Measurements from ENCODE around the gene TUSC2.

The TUSC2 gene

GRCh38 chr3:50336452-50337174 lies 8.6 kb upstream of the TUSC2 start:
- DNase-seq (ENCODE audit: low read depth in 3 of 3) = peak in 1 of 3 experiments; percentile 40

DNA sequence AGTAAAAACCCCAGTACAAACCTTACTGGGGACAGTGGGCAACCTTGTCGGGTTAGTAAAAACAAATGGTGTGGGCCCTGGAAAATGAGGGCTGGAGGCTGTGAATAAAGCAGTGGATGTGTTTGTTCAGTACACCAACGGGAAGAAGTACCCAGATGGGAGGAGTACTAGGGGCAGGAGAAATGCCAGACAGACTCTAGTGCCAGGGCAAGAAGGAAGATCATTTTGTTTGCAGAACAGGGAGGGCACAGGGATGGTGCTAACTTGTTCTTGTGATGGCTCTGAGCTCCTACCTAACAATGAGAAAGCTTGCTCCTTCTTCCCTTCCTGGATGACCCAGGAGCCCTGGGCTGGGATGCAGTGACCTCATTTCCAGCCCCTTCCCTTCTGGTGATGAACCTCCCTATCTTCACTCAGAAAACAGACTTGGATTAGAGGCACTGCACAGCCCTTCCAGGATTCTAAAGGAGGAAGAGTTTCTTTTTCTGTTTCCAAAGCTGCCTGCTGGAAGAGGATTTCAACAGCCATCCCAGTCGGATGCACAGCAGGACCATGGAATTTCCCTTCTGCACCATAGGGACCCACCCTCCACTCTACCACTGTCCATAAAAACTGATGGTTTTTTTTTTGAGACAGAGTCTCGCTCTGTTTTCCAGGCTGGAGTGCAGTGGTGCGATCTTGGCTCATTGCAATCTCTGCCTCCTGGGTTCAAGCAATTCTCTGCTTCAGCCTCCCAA lies 6.5 kb upstream of the TUSC2 start:
- no peak for DNase-seq (ENCODE audit: low read depth in 3 of 3)

DNA sequence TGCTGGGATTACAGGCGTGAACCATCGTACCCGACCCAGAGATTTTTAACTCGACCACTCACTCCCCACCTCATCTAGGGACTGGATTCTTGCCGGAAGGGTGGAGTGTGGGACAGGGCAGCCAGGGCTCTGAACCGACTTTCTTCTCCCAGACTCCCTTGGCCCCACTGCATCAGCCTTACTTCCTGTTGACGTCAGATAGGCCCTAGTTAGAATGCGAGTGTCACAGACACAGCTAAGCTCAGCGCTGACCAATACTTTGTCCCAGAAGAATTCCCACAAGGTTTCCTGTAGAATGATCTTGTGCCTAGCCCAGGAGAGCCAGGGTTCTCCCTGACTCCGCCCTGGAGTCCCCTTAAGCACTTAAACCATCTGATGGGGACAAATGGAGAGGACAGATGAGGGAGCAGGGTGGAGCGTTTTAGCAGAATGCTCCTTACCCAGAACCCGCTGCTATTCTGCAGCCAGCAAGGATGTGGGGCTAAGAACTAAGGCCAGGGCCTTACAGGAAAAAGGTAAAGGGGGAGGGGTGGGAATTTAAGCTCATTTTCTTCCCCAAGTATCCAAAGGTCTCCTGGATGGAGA lies 5.8 kb upstream of the TUSC2 start:
- no peak for DNase-seq (ENCODE audit: low read depth in 3 of 3)

- no peak for DNase-seq (ENCODE audit: low read depth in 3 of 3)
These were observed 3.4 kb upstream of the TUSC2 start for GRCh38 chr3:50331364-50331907.

DNA sequence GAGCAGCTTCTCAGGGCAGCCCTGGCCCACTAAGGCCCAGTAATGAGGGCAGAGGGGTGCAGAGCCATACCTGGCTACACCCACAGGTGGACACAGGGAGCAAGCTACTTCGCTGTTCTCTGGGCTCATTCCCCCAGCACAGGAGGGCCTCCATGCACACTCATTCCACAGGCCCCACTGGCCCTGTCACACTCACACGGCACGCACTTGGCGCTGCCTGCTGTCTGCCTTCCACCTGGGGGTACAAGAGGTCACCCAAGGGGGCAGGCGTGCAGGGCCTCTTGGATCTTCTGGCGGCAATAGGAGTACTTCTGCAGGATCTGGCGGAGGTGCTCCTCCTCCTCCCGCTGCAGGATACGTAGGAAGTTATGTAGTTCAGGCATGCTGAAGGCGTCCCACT lies 2.3 kb upstream of the TUSC2 start:
- no peak for DNase-seq (ENCODE audit: low read depth in 3 of 3)

DNA sequence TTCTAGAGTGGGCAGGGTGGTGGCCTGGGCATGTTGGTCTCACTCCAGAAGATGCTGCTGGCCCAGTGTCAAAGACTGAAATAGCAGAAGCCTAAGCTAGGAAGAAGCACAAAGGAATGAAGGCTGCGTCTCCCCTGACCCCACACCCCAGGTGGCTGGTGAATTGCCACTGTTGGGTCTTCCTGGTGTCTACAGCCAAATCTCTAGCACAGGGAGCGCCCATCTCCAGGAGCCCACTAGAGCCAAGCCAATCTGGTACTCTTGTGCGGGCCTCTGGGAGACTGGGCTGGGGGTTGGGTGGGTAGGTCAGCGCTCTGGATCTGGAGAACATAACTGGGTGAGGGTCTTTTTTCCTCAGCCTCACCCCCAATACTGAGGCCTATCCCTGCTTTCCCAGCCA lies 894 bp downstream of the TUSC2 start:
- no peak for DNase-seq (ENCODE audit: low read depth in 3 of 3)

DNA sequence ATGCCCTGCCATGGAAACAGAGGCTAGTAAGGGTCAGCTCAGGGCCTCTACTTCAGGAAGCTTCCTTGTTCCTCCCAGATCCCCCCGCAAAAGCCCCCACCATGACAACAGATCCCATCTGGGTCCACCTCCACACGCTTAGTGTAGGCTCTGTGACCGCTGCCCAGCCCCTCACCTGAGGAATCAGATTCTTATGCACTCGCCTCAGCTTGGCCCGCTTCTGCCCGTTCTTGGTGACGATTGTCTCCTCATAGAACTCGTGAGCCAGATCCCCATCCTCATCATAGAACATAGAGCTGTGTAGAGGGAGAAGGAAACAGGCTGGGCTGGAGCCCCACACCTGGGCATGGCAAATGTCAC lies 1.9 kb downstream of the TUSC2 start:
- DNase-seq (ENCODE audit: low read depth in 3 of 3) = no peak

DNA sequence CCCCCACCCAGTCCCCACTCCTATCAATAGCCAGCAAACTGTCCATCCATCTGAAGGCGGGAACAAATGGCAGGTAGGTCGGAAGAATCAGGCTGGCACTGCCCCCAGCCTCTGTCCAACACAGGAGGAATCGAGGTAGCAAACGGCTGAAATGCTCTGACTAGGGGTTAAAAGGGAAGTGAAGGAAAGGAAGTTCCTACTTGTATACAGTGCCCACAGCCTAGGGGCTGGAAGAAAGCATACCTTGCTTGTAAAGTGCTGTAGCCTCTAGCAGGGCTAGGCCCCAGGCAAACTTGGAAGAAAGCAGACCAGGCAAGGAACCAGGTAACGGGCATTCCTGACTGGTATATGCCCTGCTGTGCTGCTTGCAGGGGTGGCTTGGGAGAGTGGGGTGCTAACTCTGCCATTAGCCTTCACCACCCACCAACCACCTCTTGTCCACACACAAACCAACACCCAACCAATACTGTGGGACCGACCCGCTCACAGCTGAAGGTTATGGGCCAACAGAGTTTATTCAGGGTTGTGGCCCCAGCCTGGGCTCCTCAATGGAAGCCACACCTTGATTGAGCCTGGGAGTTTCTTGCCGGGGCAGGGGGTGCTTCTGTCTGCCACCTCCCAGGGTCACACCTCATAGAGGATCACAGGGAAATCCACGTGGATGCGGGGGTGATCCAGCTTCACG lies 2.4 kb downstream of the TUSC2 start:
- DNase-seq (ENCODE audit: low read depth in 3 of 3) = no peak

DNA sequence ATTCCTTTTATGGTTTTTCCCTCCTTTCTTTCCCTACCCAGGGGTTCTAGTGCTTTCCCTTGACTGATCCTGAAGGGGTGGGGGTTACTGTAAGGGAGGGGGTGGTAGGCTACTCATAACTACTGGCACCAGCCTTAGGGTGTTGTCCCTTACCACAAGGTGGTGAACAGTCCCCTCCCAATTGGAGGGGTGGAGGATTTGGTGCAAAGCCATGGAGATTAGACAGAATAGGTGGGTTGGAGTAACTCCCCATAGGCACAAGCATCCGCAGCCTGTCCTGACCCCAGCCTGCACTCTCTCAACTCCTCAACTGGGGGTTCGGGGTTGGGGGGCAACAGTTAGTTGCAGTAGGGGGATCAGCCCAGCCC lies 2.9 kb downstream of the TUSC2 start:
- DNase-seq (ENCODE audit: low read depth in 3 of 3) = no peak

- no peak for DNase-seq (ENCODE audit: low read depth in 3 of 3)
These were observed 3.5 kb downstream of the TUSC2 start for GRCh38 chr3:50324351-50325112.

- no peak for DNase-seq (ENCODE audit: low read depth in 3 of 3)
These were observed 4.3 kb downstream of the TUSC2 start for GRCh38 chr3:50323614-50324199.

DNA sequence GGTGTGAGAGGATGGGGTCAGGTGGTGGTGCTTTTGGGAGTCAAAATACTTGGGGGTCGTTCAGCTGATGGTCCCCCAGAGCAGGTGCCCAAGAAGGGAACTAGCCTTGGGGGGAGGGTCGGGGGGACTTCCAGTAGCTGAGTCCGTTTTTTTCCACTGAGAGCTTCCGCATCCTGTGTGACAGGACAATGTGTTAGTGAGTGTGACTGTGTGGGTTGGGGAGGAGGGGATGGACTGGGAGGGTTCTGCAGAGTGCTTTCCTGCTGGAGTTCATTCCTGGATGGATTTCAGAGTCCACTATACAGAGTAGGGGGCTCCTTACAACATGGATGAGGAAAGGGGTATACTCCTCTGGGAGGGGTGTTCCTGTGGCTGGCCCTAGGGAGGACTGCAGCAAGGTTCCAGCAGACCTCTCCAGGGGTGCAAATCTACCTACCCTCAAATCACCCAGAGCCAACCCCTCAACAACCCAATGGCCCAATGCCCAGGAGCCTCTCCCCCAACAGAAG lies 4.9 kb downstream of the TUSC2 start:
- no peak for DNase-seq (ENCODE audit: low read depth in 3 of 3)

- DNase-seq (ENCODE audit: low read depth in 3 of 3) = no peak
These were observed 5.5 kb downstream of the TUSC2 start, which contains the start of gene HYAL2 for GRCh38 chr3:50322386-50323091. Gene HYAL2, minus strand, starts transcription at chr3:50322745. Its CDS starts 2,256 bp downstream, at chr3:50320489.

- no peak for DNase-seq (ENCODE audit: low read depth in 3 of 3)
These were observed 6.0 kb downstream of the TUSC2 start for GRCh38 chr3:50322115-50322385.

DNA sequence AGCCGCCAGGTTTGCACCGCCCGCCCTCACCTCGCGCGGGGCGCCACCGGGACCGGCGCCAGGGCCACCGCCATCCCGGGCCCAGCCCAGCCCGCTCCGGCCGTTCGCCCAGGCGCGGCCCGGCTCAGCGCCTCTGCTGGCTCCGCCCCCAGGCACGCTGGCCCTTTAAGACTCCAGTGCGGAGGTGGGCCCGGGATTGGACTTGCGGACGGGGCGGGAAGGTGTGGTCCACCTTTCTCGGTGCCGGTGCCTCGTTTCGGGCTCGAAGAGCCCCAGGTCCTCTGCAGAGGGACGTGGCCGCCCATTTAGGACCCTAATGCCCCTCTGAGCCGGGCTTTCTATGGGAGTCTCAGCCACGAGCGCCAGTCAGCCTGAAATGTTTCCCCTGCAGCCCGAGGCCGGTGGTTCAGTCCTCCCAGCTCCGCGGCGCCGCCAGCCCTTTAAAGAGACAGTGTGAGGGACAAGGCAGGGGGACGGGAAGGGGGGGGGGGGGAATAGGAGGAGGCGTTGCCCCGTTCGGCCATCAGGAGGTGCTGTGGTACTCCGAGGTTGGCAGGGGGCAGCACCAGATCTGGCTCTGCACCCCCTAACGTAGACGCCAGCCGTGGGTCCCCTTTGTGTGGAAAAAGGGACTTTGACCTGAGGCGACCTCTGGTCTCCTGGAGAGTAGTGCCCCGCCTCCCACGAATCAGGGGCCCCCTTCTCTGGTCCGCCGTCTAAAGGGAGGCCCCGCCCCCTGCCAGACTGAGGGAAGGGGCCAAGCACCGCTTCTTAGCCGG lies 6.5 kb downstream of the TUSC2 start:
- DNase-seq (ENCODE audit: low read depth in 3 of 3) = peak; percentile 69 to 84 (median 70)

- peak in 2 of 3 experiments; percentile 43 to 54 for DNase-seq (ENCODE audit: low read depth in 3 of 3)
These were observed 7.1 kb downstream of the TUSC2 start for GRCh38 chr3:50320853-50321335.

DNA sequence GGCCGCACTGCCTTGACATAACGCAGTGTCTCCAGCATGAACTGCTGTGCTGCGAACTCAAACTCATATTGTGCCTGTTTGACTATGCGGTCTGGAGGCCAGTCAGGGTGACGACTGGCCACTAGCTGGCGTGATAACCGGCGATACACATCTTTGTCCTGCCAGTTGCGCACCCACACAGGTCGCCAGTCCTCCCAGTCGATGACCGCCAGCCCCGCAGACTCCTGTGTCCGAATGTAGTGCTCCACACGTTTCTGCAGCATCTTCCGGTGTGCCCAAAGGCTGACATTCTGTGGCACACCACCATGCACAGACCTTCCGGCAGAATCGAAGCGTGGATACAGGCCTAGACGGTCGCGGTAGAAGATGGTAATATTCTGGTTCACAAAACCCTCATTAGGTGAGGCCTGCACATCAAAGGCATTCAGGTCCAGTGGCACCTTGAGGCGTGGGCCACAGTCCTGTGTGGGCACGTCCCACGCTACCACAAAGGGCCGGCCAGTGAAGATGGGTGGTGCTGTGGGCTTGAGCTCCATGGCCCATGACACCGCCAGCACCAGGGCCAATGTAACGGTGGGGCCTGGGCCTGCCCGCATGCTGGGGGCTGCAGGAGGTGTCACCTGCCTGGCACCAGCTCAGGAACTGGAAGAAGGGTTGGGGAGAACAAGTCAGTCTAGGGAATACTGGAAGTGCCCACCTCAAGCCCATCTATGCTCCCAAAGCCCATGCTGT lies 8.0 kb downstream of the TUSC2 start:
- no peak for DNase-seq (ENCODE audit: low read depth in 3 of 3)

GRCh38 chr3:50319181-50319893 lies 8.7 kb downstream of the TUSC2 start:
- DNase-seq (ENCODE audit: low read depth in 3 of 3) = no peak

All from stimulated activated CD4-positive, alpha-beta T cell treated with anti-CD3 and anti-CD28 coated beads, TNF-alpha, amount 100 ng/mL, for 4 hours (primary cell).